ENCODE results near the gene RERG. TPM values are rescaled to one million over a fixed set of nuclear protein-coding genes. Genes with fewer than 3 reads are reported as not detected.

Gene RERG
- total RNA-seq, 1 donor from 2014 or later: 28.6 TPM

GRCh38 chr12:15163030-15163976, 57.9 kb downstream of the RERG start:
- no peak overlapping the region for H3K27ac Mint-ChIP-seq
- peaks cover 9% of the 10 kb centered on the region for H3K36me3 Mint-ChIP-seq
- no peak for DNase-seq (ENCODE audit: low spot score in 2 of 2, unreplicated experiment in 2 of 2)
- peaks cover 13% of the 10 kb centered on the region for H3K4me1 Mint-ChIP-seq
- no peak overlapping the region for H3K4me3 Mint-ChIP-seq
- no peaks in the 10 kb centered on the region for H3K27me3 Mint-ChIP-seq (ENCODE audit: low read depth)
- no peak for TF ChIP-seq CTCF (IDR thresholded peaks at IDR 0.05; ENCODE audit: unreplicated experiment)
- peaks cover 3% of the 10 kb centered on the region for H3K9me3 Mint-ChIP-seq

GRCh38 chr12:15158083-15158482, 63.1 kb downstream of the RERG start:
- H3K27me3 Mint-ChIP-seq (ENCODE audit: low read depth): no peaks in the 10 kb centered on the region
- no peaks in the 10 kb centered on the region for H3K9me3 Mint-ChIP-seq
- peaks cover 9% of the 10 kb centered on the region for H3K36me3 Mint-ChIP-seq
- peaks cover 23% of the 10 kb centered on the region for H3K4me1 Mint-ChIP-seq
- H3K4me3 Mint-ChIP-seq: no peak overlapping the region
- H3K27ac Mint-ChIP-seq: no peak overlapping the region
- no peak for DNase-seq (ENCODE audit: low spot score in 2 of 2, unreplicated experiment in 2 of 2)
- TF ChIP-seq CTCF (IDR thresholded peaks at IDR 0.05; ENCODE audit: unreplicated experiment): no peak

GRCh38 chr12:15157269-15157671, 63.9 kb downstream of the RERG start:
- no peak overlapping the region for H3K27ac Mint-ChIP-seq
- H3K27me3 Mint-ChIP-seq (ENCODE audit: low read depth): no peaks in the 10 kb centered on the region
- no peak for TF ChIP-seq CTCF (IDR thresholded peaks at IDR 0.05; ENCODE audit: unreplicated experiment)
- H3K4me3 Mint-ChIP-seq: no peak overlapping the region
- no peak for DNase-seq (ENCODE audit: low spot score in 2 of 2, unreplicated experiment in 2 of 2)
- H3K4me1 Mint-ChIP-seq: peaks cover 30% of the 10 kb centered on the region
- no peaks in the 10 kb centered on the region for H3K9me3 Mint-ChIP-seq
- H3K36me3 Mint-ChIP-seq: peaks cover 9% of the 10 kb centered on the region

GRCh38 chr12:15155271-15155670, 65.9 kb downstream of the RERG start:
- Mint-ChIP-seq H3K27me3 (ENCODE audit: low read depth) (no peaks in the 10 kb centered on the region), H3K4me1 (peaks cover 47% of the 10 kb centered on the region), H3K27ac (no peak overlapping the region), H3K36me3 (peaks cover 6% of the 10 kb centered on the region), H3K4me3 (no peak overlapping the region), H3K9me3 (no peaks in the 10 kb centered on the region)
- DNase-seq (ENCODE audit: low spot score in 2 of 2, unreplicated experiment in 2 of 2): no peak
- TF ChIP-seq CTCF (IDR thresholded peaks at IDR 0.05; ENCODE audit: unreplicated experiment): no peak

GRCh38 chr12:15154103-15154502, 67.1 kb downstream of the RERG start:
- Mint-ChIP-seq H3K4me1 (peaks cover 47% of the 10 kb centered on the region), H3K36me3 (peaks cover 3% of the 10 kb centered on the region), H3K27me3 (ENCODE audit: low read depth) (no peaks in the 10 kb centered on the region)

More at GRCh38 chr12:15154103-15154502, 67.1 kb downstream of the RERG start:
- DNase-seq (ENCODE audit: low spot score in 2 of 2, unreplicated experiment in 2 of 2): no peak
- TF ChIP-seq CTCF (IDR thresholded peaks at IDR 0.05; ENCODE audit: unreplicated experiment): no peak
- Mint-ChIP-seq H3K9me3 (no peaks in the 10 kb centered on the region), H3K27ac (no peak overlapping the region), H3K4me3 (no peak overlapping the region)
